ENCODE results near the gene SLC39A7.

- TF ChIP-seq CTCF (IDR thresholded peaks at IDR 0.05; ENCODE audit: low read length) (no peak), EZH2 (IDR thresholded peaks at IDR 0.05; ENCODE audit: borderline replicate concordance, low read length) (no peak)
Measured at GRCh38 chr6:33207552-33208090, 7.0 kb downstream of the SLC39A7 start.
